Bone marrow (tissue), 2 donors: ENCODE measurements around the gene ZNF669.
A peak's percentile ranks its signal among the peaks of the same experiment; 100 is the strongest.

Experiments used
- DNase-seq, 2 donors: peaks; one replicate each; lab custom pipeline; 2025; lab: John Stamatoyannopoulos, UW

ZNF669 gene

DNA sequence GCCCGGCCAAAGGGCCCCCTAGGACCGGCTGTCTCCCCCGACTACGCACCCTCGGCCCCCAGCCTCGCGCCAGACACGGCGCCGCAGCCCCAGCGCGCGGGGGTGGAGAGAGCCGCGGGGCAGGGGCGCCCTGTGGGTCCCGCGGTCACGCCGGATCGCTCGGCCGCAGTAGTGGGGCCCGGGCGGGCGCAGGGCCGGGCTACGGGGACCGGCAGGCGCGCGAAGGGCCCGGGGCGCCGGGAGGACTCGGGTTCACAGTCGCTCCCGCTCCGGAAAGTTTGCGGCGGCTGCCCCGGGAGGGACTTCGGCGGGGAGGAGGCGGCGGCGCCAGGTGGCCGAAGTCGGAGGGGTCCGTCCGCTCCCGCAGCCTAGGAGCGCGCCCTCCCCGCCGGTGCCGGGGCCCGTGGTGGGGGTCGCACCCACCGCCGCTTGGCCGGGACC, 7.1 kb upstream of the ZNF669 start:
- DNase-seq, result no peak

DNA sequence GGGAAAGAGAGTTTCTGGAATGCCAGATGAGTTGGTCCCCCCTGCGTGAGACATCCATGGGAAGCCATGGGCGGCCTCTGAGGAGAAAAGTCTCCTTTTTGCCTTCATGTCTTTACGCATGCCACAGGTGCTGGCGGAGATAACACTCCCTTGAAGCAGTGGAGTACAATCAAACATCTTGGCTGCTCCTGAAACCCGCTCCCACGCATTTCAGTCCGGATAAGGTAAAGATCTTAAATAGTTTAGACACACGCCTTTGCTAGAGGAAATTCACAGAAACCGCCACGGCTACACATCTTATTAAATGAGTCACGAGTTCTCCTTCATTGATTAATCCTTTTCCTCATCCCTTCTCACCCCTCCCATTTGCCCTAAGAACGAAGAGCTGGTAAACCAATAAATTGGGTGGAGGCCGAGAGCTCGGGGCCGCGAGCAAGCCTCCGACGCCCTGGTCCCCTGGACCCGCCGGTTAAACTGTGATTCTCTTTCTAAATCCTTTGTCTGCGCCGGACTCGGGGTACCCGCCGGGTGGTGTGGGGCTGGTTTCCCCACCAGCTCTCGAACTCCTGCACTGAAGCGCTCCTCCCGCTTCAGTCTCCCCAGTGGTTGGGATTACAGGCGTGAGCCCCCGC, 6.6 kb upstream of the ZNF669 start:
- DNase-seq, result no peak

DNA sequence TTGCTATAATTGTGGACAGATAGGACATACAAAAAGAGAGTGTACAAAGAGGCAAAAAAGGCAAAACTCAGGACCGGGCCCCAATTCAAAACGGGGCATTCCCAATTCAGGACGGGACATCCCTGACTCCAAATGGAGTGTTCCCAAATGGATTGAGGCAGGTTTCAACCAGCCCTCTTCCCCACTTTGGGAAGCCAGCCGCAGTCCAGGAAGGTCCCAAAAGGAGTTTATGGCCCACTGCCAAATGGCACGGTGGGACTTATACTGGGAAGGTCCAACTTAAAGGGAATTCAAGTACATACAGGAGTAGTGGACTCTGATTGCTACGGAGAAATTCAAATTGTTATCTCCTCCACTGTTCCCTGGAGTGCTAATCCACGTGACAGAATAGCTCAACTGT, 3.5 kb upstream of the ZNF669 start:
- DNase-seq, result no peak

DNA sequence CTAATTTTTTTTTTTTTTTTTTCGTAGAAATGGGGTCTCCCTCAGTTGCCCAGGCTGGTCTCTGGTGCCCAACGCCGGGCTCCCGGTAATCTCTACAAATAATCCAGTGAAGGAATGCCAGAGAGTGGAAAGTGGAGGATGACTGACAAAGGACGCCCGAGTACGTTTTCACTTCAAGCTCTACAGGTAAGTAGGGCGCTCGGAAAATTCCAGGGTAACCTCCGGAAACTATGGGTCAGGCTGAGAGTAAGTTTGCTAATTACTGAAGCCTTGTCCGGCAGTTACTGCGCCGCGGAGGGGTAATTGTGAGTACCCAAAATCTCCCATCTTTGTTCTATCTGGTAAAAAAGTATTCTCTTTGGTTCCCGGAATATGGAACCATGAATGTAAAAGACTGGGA, 1.8 kb upstream of the ZNF669 start:
- no peak for DNase-seq

DNA sequence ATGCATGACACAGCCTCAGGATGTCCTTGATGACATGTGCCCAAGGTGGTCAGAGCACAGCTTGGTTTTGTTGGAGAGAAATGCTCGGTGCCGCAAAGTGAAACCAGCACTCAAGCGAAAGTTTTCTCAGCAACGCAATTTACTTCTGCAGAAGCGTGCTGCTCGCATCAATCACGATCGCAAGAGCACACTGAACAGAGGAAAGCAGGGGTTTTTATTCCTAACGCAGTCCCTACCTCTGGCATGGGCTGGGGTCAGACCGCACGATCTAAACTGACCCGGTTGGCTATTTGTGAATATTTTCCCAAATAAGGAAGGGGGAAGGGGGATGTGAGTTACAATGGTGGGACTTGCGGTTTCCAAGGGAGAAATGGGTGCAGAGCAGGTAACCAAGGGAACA, 809 bp upstream of the ZNF669 start:
- no peak for DNase-seq

DNA sequence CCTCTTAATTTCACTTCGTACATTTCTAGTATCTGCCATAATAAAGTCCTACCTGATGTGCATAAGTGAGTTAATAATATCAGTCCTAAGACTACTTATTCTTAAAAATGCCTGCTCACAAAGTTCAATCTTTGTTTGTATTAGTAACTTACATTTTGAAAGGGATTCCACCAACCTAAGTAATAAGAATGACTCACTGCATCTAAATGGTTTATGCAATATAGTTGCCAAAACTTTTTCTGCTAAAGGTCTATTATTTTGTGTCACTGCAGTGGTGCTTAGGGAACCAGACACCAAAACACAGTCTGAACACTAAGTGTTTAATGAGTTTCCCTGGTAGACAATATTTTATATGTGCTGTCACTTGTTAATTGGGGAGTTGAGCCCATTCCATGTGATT, 1.8 kb downstream of the ZNF669 start:
- DNase-seq, result no peak

DNA sequence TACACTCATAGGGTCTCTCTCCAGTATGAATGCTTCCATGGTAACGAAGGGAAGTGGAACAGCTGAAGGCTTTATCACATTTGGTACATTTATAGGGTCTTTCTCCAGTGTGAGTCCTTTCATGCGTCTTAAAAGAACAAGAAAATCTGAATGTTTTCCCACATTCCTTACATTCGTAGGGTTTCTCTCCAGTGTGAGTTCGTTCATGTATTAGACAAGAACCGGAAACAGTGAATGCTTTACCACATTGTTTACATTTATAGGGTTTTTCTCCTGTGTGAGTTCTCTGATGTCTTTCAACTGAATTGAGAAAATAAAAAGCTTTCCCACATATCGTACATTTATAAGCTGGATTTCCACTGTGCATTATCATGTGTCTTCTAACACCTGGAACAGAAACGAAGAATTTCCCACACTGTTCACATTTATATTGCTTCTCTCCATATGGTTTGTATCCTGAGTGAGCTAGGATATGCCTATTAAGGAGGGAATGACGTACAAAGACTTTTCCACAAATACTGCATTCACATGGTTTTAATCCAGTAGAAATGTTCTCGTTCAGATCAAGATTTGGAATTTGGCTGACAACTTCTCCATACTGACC, 3.4 kb downstream of the ZNF669 start:
- no peak for DNase-seq

DNA sequence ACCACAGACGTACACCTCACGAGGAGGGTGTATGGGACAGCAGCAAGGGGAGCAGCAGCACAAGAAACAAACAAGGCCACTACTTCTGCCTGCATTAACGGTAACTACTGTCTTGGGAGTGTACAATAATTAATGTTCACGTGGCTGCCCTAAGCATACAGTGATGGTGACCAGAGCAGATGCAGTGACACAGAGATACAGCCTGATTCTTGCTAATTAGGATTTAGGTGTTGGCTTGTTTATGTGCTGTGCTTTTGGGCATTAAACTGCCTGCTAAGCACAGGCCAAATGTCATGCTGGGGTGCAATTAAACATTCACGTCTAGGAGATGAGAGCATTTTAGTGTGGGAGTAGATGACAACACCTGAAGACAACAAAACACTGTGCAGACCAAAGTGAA, 7.2 kb downstream of the ZNF669 start:
- DNase-seq, result no peak

DNA sequence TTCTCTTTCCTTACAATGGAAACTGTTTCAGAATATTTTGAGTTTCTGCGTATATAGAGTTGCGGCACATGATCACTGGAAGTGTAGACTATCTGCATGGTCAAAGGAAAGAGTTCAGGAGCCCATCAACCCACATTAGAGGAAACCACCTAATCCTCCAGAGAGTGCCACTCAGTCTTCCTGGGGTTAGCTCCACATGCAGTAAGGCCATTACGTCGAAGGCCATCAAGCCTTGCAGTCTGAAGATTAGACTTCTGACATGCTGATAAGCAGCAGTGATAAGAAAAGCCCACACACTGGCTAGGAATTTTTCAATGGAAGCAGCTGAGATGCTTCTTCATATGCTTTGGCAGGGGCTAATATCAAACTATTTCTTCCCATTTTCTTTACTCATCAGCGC, 7.6 kb downstream of the ZNF669 start:
- DNase-seq, result no peak

DNA sequence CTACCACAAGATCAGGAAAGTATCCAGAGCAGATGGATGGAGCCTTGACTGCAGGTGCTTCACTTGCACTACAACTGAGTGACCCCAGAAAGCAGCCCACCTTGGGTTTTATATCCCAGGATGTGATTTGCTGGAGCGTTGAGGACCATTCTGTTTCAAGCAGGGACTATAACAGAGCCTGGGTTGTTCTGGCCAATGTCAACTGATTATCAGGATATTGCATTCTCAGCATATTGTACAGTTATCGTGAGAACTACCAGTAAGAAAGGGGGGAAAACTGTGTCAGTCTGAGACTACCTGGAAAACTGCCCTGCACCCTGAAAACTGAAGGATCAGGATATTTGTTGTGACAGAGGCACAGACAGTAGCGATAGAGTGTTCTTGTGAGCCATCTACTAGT, 8.0 kb downstream of the ZNF669 start:
- no peak for DNase-seq

DNA sequence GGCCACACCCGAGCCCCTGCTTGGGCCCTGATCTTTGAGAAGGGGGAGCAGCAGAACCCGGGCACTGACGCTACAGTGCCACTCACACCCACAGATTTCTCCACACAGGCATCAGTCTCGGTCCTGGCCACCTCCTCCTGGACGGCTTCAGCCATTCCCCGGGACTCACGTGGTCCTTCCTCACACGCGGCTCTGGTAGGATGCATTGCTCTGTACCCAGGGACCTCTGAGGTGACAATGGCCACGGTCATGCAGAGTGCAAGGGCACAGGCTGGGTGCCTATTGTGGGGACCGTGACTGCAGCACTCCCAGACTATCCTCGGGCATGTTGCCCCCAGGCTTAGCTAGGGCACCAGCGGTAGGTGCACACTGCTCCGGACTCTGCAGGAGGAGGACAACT, 13.7 kb downstream of the ZNF669 start:
- no peak for DNase-seq

DNA sequence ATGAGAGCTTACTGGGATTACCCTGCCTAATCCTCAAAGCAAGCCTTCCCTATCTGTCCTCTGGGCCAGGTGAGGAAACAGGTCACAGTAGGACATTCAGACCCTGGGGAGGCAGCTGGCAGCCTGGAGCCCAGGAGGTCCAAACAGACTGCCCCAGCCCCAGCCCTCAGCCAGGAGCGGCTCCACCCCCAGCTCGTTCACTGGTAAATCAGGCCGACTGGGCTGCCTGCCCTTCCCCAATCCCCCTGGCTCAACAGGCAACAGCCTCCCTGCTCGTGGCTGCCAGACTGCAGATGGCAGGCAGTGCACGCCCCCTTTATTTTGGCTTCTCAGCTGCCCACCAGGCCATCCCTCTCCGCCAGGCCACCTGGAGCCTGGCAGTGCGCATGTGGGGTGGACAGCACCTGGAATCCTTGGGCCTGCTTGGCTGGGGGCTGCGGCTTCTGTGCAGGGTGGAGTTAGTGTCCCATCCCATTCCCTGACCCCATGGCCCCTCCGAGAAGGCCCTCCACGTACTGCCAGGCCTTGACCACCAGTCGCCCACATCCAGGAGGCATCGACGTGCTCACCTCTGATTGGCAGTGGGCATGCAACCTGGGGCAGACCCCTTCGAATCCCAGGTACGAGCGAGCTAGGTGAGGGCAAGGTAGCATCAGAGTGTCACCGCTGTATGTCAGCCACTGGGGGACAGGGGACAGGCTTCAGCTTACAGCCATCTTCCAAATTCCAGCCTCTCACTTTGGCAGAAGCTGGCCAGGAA, 14.4 kb downstream of the ZNF669 start:
- DNase-seq, result no peak

DNA sequence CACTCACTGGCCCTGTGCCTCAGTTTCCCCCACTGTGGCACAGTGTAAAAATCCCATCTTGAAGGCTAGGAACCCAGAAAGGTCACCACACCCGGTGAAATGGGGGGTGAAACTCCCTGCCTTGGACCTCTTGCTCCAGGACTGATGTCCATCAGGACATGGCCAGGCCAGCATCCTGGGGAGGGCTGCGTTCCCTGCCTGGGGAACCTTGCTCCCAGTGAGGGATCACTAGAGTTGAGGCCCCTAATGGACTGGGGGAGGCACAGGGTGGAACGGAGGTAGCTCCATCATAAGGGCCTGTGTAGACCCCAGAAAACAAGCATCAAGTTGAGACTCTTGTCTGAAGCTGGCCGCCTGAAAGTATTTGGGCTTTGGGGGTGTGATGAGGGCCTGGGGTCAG, 15.2 kb downstream of the ZNF669 start:
- DNase-seq, result no peak

DNA sequence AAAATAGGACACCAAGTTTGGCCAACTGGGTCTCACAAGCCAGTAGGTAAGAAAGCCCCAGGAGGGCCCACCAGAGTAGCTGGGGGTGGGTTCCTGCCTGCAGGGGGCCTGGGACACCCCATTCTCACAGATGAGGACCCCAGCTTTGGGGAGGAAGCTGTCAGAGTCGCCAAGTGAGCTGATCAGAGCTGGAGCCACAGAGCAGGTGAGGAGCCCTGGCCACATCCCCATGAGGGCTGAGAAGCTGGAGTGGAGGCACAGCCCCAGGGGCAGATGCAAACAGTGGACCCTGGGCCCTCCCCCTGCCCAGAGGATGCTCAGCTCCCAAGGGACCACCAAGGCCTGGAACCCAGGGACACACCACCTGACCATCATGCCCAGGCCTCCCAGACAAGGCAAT, 16.9 kb downstream of the ZNF669 start:
- no peak for DNase-seq

DNA sequence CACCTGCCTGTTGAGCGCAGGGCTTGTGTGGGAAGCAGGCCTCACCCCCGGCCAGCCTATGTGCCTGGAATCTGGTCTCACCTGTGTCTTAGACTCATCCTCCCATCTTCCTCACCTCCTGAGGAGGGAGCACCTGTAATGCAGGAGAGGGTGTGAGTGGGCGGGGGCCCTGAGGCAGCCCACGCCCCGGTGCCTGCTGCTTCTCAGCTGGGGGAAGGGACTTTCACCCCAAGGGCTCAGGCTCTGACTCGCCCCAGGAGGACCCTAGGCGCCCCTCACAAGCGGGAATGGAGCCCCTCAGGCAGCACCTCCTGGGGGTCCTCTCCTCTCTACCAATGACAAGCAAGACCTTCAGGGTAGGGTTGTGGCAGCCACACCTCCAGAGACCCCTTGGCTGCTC, 18.8 kb downstream of the ZNF669 start:
- no peak for DNase-seq

DNA sequence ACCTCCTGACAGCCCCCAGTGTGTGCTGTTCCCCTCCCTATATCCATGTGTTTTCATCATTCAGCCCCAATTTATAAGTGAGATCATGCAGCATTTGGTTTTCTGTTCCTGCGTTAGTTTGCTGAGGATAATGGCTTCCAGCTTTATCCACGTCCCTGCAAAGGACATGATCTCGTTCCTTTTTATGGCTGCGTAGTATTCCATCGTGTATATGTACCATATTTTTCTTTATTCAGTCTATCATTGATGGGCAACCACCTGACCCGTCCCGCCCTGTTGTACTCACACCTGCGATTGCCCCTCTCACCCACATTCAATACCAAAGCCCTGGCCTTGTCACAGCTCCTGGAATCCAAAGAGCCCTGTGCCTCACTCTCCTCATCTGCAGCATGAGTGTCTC, 19.4 kb downstream of the ZNF669 start:
- DNase-seq, result no peak

DNA sequence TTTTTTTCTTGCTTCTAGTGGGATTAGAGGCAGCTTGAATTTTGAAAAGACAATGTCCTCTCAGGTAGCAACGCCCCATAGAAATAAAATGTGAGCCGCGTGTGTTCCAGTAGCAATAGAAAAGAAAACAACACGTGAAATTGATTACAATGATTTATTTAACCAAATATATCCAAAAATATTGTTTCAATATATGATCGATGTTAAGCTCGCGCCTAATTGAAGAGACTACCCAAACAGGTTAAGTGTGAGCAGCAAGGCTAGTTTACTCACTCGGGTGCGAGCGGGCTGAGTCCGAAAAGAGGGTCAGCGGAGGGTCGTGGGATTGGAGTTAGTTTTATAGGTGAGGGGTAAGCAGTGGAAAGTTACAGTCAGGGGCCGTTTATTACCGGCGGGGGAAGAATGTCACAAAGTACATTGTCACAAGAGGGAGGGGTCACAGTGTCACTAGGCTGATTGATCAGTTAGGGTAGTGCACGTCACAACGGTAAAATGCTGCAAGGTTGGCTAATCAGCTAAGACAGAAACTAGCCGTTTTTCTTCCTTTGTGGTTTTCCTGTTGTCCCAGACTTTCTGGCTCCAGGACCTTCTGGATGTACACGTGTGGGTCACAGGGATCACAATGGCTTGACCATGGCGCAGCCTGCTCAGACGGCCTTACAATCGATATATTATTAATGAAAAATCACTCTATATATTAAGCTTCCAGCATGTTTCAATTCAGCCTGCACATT, 24.8 kb downstream of the ZNF669 start:
- DNase-seq, result no peak

DNA sequence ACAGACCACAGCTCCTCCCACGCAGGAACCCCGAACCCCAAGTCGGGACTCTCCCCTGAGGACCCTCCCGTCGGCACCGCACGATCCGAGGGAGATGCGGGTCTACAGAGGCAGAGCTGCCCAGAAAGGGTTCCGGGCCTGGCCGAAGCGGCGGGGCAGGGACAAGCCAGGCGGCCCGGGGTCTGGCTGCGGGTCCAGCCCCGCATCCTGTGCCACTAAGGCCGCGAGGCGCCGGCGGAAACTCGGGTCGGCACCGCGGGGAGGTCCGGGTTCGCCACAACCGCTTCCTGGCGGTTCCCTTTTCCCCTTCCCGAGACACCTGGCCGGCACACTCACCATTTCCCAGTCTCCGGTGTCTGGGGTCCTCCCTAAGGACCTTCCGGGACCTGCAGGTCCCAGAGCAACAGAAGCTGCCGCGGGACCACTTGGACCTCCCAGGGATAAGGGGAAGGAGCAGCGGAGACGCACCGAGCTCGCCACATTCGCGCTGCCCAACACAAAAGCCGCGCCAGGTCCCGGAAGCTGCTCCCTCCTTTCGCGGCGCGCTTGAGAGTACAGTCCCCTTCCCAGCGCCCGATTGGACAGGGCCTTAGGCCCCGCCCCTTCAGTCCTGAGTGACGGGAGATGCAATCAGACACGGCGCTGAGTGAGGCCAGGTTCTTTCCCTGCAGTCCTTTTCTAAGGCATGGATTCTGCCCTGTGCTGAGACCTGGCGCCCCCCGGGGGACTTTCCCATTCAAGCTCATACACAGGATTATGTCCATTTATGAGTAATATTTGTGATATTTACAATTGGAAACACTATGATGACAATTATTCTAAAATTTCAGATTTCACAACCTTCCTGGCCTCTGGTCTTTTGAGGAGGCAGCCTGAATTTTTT, 25.7 kb downstream of the ZNF669 start, which contains the start of gene ZNF670:
Gene ZNF670 (minus strand): TSS at position 554 of the 883 bp plus-strand sequence. CDS start 215 bp downstream, at position 339.
- peak; percentile 74 to 85 for DNase-seq

DNA sequence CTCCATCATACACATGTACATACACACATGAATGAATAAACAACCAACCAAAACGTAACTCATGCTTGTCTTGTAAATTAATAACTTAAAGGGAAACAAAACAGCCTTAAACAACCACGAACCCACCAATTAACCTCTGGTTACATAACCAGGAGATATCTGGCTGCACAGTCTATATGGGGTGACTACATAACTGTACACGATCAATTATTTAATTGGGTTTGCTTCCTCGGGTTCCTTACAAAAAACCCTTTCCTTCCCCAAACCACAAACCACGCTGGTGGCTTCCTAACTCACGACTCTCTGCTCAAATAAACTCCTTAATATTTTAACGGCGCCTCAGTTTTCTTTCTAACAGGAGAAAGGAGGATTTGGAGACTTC, 26.3 kb downstream of the ZNF669 start:
- DNase-seq, result no peak

DNA sequence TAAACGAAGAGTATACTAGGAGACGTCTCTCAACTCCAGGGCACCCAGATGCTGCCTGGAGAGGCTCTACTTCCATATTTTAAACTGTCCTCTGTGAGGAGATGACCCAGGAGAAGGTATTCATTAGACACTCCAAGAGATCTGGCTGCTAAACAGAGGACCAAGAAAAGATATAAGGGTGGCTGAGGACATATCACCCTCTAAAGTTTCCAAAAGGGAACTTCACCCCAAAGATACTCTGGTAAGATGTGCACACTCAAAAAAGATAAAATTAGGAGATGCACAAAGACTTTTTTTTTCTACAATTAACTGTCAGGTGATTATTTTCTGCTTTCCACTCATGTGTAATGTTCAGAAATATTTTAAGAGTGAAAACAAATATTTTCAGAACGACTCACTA, 26.9 kb downstream of the ZNF669 start:
- DNase-seq, result no peak

DNA sequence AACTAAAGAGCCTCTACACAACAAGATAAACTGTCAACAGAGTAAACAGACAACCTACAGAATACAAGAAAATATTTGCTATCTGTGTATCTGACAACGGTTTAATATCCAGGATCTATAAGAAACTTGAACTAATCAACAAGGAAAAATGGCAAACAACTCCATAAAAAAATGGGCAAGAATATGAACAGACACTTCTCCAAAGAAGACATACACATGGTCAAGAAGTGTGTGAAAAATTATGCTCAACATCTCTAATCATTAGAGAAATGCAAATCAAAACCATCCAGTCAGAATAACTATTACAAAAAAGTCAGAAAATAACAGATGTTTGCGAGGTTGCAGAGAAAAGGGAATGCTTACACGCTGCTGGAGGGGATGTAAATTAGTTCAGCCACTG, 33.5 kb downstream of the ZNF669 start:
- no peak for DNase-seq

DNA sequence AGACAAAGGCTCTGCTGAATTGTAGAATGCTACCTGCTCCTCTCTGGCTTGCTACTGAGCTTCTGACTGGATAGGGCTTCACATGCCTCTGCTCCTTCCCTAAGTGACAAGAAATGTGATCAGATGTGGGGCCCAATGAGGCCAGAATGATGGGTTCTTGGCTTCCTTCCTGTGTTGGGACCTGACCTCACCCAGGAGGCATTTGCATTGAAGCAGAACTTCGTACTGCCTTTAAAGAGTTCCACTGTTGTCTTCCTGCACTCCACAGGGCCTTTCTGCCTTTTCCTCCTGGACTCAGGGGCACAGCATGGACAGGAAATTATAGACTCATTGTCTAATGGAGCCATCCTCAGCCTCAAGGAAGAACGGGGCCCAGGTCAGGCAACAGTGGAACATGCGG, 39.9 kb downstream of the ZNF669 start:
- DNase-seq, result no peak
